Activated T-helper 1 cell treated with anti-CD3 and anti-CD28 coated beads, Interleukin-12 subunit alpha, Interleukin-12 subunit beta, Interleukin-2, Interleukin-4 antibody, amounts not matched to agents 30 ng/mL and 10 ng/mL and 1 ng/mL, durations not matched to agents 14 hours and 24 hours and 36 hours (primary cell): Measurements from ENCODE around the gene TIAM2. TPM values are rescaled to one million over a fixed set of nuclear protein-coding genes. Genes with fewer than 3 reads are reported as not detected.

Experiments
- DNase-seq: peaks from one replicate; pipeline ENCODE4 v3.0.0; 2021; ENCODE audit warnings: low spot score
- H3K27ac Mint-ChIP-seq: one replicate; pipeline ENCODE4 v1.8.0; 2021; ENCODE audit warnings: mild to moderate bottlenecking, mixed read lengths
- H3K27me3 Mint-ChIP-seq: one replicate; pipeline ENCODE4 v1.8.0; 2022; ENCODE audit warnings: mild to moderate bottlenecking, moderate library complexity, mixed read lengths; ENCODE audit not compliant: insufficient read depth
- H3K36me3 Mint-ChIP-seq: one replicate; pipeline ENCODE4 v1.8.0; 2021; ENCODE audit warnings: low read depth, mixed read lengths
- H3K4me1 Mint-ChIP-seq: one replicate; pipeline ENCODE4 v1.8.0; 2021; ENCODE audit warnings: low read depth, mixed read lengths
- H3K4me3 Mint-ChIP-seq: one replicate; pipeline ENCODE4 v1.8.0; 2021; ENCODE audit warnings: mild to moderate bottlenecking, moderate library complexity, mixed read lengths
- H3K9me3 Mint-ChIP-seq: one replicate; pipeline ENCODE4 v1.8.0; 2021; ENCODE audit warnings: mixed read lengths
- intact Hi-C: fragments of 100-400 bp; cut with micrococcal nuclease; formaldehyde crosslinking; loops from one replicate; pipeline ENCODE4 v1.15.1; 2024
- total RNA-seq: library from RNA; stranded (reverse); gene quantifications from 2 replicates; pipeline ENCODE4 v1.2.3, GENCODE V29; 2022

TIAM2 gene
- total RNA-seq, 1 donor from 2014 or later, result 95.6 TPM

DNA sequence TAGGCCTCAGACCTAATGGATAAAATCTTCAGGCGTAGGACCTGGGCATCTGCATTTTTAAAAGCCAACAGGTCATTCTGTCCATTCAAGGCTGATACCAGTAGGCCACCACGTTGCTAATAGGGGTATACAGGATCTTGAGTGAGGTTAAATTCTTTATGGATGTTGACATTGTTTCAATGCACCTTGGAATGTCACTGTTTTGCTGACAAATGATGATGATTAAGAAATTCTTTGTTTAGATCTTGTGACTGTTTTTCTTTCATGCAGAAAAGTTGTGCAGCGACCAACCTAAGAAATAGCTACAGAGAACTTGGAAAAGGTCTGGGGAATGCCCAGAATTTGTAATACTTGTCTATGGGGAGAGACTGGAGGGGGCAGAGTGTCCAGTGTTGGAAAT lies 167.6 kb downstream of the TIAM2 start:
- peaks cover 22% of the 10 kb centered on the region for H3K9me3 Mint-ChIP-seq
- peaks cover 2% of the 10 kb centered on the region for H3K27me3 Mint-ChIP-seq
- H3K36me3 Mint-ChIP-seq, result peaks cover 56% of the 10 kb centered on the region
- H3K27ac Mint-ChIP-seq, result peak overlapping the region; percentile 57
- no peak overlapping the region for H3K4me3 Mint-ChIP-seq
- H3K4me1 Mint-ChIP-seq, result peaks cover 74% of the 10 kb centered on the region
- DNase-seq, result no peak
- intact Hi-C loops, result no loop called here

- Mint-ChIP-seq H3K27ac (peak overlapping the region; percentile 7), H3K4me1 (peaks cover 65% of the 10 kb centered on the region), H3K9me3 (peaks cover 22% of the 10 kb centered on the region), H3K36me3 (peaks cover 58% of the 10 kb centered on the region), H3K4me3 (no peak overlapping the region), H3K27me3 (no peaks in the 10 kb centered on the region)
- DNase-seq, result no peak
- intact Hi-C loops, result no loop called here
Observed at GRCh38 chr6:155163601-155164000, 168.5 kb downstream of the TIAM2 start.

GRCh38 chr6:155165029-155165710 lies 170.1 kb downstream of the TIAM2 start:
- Mint-ChIP-seq H3K27ac (no peak overlapping the region), H3K36me3 (peaks cover 61% of the 10 kb centered on the region)
- intact Hi-C loops, result no loop called here

DNA sequence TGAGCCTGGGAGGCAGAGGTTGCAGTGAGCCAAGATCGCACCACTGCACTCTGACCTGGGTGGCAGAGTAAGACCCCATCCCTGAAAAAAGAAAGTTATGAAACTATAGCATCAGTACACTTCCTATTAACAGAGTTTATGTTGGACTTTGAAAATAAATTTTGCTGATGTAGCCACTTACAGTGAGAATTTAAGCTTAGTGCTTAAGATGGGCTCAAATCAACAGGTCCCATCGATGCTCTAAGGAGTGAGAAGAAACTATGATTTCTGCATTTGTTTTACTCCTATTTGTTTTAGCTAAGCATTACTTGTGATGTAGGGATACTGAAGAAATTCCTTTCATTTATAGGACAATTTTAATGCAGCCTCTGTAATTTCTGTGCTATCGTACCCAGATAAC lies 175.4 kb downstream of the TIAM2 start:
- no peaks in the 10 kb centered on the region for H3K9me3 Mint-ChIP-seq
- H3K36me3 Mint-ChIP-seq, result peaks cover 40% of the 10 kb centered on the region
- intact Hi-C loops, result no loop called here
- H3K4me3 Mint-ChIP-seq, result peak overlapping the region; percentile 70
- no peaks in the 10 kb centered on the region for H3K27me3 Mint-ChIP-seq
- H3K4me1 Mint-ChIP-seq, result peaks cover 65% of the 10 kb centered on the region
- H3K27ac Mint-ChIP-seq, result peak overlapping the region; percentile 92
- no peak for DNase-seq

More at GRCh38 chr6:155165029-155165710, 170.1 kb downstream of the TIAM2 start:
- Mint-ChIP-seq H3K9me3 (peaks cover 16% of the 10 kb centered on the region), H3K27me3 (no peaks in the 10 kb centered on the region), H3K4me1 (peaks cover 61% of the 10 kb centered on the region), H3K4me3 (no peak overlapping the region)
- no peak for DNase-seq

- peak overlapping the region; percentile 70 for H3K4me3 Mint-ChIP-seq
- H3K9me3 Mint-ChIP-seq, result no peaks in the 10 kb centered on the region
- H3K27ac Mint-ChIP-seq, result peak overlapping the region; percentile 92
- peaks cover 44% of the 10 kb centered on the region for H3K36me3 Mint-ChIP-seq
- DNase-seq, result peak; percentile 84
- intact Hi-C loops, result loop anchor here (1.0 kb wide), 13 partner anchors 13 to 565 kb away; partner anchors contain the start of gene TIAM2
- peaks cover 65% of the 10 kb centered on the region for H3K4me1 Mint-ChIP-seq
- no peaks in the 10 kb centered on the region for H3K27me3 Mint-ChIP-seq
Observed at GRCh38 chr6:155171109-155171746, 176.1 kb downstream of the TIAM2 start.

GRCh38 chr6:155171747-155172449 lies 176.8 kb downstream of the TIAM2 start:
- peak overlapping the region; percentile 92 for H3K27ac Mint-ChIP-seq
- H3K4me3 Mint-ChIP-seq, result peak overlapping the region; percentile 23
- H3K4me1 Mint-ChIP-seq, result peaks cover 58% of the 10 kb centered on the region
- no peaks in the 10 kb centered on the region for H3K9me3 Mint-ChIP-seq
- H3K36me3 Mint-ChIP-seq, result peaks cover 39% of the 10 kb centered on the region
- no peak for DNase-seq
- no peaks in the 10 kb centered on the region for H3K27me3 Mint-ChIP-seq
- intact Hi-C loops, result loop anchor here (1.0 kb wide), 13 partner anchors 14 to 566 kb away; partner anchors contain the start of gene TIAM2

DNA sequence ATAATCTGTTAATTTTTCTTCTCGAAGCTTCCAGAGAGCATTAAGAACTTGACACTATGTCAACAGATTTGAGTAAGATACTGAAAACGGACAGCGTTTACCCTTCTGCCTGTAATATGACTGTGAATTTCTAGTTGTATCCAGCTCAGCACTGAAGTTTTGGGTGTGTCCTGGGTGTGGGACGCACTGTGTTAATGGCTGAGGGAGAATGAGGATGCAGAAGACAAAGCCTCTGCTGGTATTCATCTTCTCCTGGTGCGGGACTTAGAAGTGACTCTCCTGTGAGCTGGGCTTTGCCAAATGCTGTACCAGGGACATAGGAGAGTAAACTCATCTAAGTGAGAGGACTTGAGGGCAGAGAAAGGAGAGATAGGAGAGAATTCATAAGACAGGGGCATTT lies 178.4 kb downstream of the TIAM2 start:
- intact Hi-C loops, result no loop called here
- H3K27me3 Mint-ChIP-seq, result no peaks in the 10 kb centered on the region
- H3K36me3 Mint-ChIP-seq, result peaks cover 36% of the 10 kb centered on the region
- H3K4me1 Mint-ChIP-seq, result peaks cover 56% of the 10 kb centered on the region
- H3K27ac Mint-ChIP-seq, result peak overlapping the region; percentile 76
- H3K4me3 Mint-ChIP-seq, result no peak overlapping the region
- no peak for DNase-seq
- no peaks in the 10 kb centered on the region for H3K9me3 Mint-ChIP-seq

- Mint-ChIP-seq H3K27me3 (no peaks in the 10 kb centered on the region), H3K4me1 (peaks cover 54% of the 10 kb centered on the region), H3K27ac (peak overlapping the region; percentile 76)
Observed at GRCh38 chr6:155174576-155175211, 179.6 kb downstream of the TIAM2 start.

GRCh38 chr6:155177363-155177961 lies 182.3 kb downstream of the TIAM2 start:
- Mint-ChIP-seq H3K4me1 (peaks cover 42% of the 10 kb centered on the region), H3K9me3 (no peaks in the 10 kb centered on the region), H3K27me3 (no peaks in the 10 kb centered on the region), H3K36me3 (peaks cover 45% of the 10 kb centered on the region), H3K27ac (no peak overlapping the region), H3K4me3 (no peak overlapping the region)
- intact Hi-C loops, result loop anchor here (1.0 to 2.0 kb wide), 4 partner anchors 8 to 137 kb away; partner anchors contain the start of gene TFB1M
- no peak for DNase-seq

More at GRCh38 chr6:155174576-155175211, 179.6 kb downstream of the TIAM2 start:
- intact Hi-C loops, result loop anchor here (1.0 kb wide), 3 partner anchors 246 to 499 kb away; no protein-coding TSS in a partner anchor
- Mint-ChIP-seq H3K4me3 (peak overlapping the region; percentile 27), H3K36me3 (peaks cover 38% of the 10 kb centered on the region), H3K9me3 (no peaks in the 10 kb centered on the region)
- peak; percentile 66 for DNase-seq

DNA sequence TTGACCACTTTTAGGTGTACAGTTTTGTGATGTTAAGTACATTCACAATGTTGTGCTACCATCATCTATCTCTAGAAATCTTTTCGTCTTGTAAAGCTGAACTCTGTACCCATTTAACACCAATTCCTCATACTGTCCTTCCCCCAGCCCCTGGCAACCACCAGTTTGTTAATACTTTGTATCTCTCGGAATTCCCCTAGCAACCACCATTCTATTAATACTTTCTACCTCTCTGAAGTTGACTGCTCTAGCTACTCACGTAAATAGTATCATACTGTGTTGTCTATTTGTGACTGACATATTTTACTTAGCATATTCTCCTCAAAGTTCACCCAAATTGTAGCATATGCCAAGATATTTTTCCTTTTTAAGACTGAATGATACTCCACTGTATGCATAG lies 186.4 kb downstream of the TIAM2 start:
- DNase-seq, result no peak
- Mint-ChIP-seq H3K27ac (no peak overlapping the region), H3K4me3 (no peak overlapping the region), H3K36me3 (peaks cover 38% of the 10 kb centered on the region), H3K9me3 (no peaks in the 10 kb centered on the region), H3K27me3 (no peaks in the 10 kb centered on the region), H3K4me1 (peaks cover 35% of the 10 kb centered on the region)
- intact Hi-C loops, result no loop called here

DNA sequence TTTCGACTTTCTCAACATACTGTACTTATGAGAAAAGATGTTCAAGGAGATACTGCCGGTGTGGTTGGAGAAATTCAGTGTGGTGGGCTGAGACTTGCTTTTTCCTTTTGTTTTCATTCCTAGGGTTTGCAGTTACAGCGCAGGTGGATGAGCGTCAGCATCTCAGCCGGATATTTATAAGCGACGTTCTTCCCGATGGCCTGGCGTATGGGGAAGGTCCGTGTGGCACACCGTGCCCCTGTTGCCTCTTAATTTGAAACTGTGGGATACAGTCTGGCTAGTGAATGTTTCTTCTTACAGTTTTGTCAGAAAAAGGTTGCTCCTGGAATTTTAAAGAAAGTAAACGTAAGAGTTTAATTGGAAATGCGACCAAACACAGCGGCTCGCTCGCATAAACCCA lies 187.0 kb downstream of the TIAM2 start:
- H3K27ac Mint-ChIP-seq, result no peak overlapping the region
- no peak for DNase-seq
- H3K4me1 Mint-ChIP-seq, result peaks cover 37% of the 10 kb centered on the region
- no peak overlapping the region for H3K4me3 Mint-ChIP-seq
- H3K27me3 Mint-ChIP-seq, result no peaks in the 10 kb centered on the region
- H3K36me3 Mint-ChIP-seq, result peaks cover 38% of the 10 kb centered on the region
- intact Hi-C loops, result no loop called here
- no peaks in the 10 kb centered on the region for H3K9me3 Mint-ChIP-seq

GRCh38 chr6:155183095-155183494 lies 188.0 kb downstream of the TIAM2 start:
- DNase-seq, result no peak
- no peak overlapping the region for H3K4me3 Mint-ChIP-seq
- no peaks in the 10 kb centered on the region for H3K27me3 Mint-ChIP-seq
- peak overlapping the region; percentile 36 for H3K27ac Mint-ChIP-seq
- H3K9me3 Mint-ChIP-seq, result no peaks in the 10 kb centered on the region
- H3K4me1 Mint-ChIP-seq, result peaks cover 43% of the 10 kb centered on the region
- peaks cover 40% of the 10 kb centered on the region for H3K36me3 Mint-ChIP-seq
- intact Hi-C loops, result no loop called here
